ENCODE data around the gene SLC30A2. TPM values are rescaled to one million over a fixed set of nuclear protein-coding genes. Genes with fewer than 3 reads are reported as not detected.

SLC30A2 gene
- total and polyA plus RNA-seq, 9 of the 15 experiments (the other 6 are each of a cell fraction or from before 2014, with no cell fraction given) = 0.01 to 0.18 (median 0.06) TPM; not detected in 3

DNA sequence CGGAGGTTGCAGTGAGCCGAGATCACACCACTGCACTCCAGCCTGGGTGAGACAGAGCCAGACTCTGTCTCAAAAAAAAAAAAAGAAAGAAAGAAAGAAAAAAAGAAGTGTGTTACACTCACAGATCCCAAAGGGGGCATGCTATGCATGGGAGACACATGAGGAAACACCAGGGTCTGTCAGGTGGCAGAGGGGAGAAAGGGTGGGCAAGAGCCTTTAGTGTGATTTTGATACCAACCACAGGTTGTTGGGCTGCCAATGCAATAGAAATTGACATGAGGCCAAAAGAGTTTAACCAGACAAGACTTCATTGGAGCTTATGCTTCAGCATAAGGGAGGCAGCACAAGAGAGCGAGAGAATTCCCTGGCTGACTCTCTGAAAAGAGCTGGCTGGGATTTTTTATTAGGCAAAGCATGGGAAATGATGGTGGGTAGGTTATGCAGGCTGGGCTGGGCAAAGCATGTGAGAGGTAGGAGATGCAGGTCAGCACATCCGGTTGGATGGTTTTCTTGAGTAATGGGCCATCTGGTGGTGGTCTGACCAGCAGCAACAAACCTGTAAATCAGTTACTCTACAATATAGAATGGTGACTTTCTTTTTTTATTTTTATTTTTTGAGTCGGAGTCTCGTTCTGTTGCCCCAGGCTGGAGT is 36.0 kb downstream of the SLC30A2 start (continued):
- no peak for TF ChIP-seq ZNF57 (CRISPR knock-in tag; IDR thresholded peaks at IDR 0.05)

DNA sequence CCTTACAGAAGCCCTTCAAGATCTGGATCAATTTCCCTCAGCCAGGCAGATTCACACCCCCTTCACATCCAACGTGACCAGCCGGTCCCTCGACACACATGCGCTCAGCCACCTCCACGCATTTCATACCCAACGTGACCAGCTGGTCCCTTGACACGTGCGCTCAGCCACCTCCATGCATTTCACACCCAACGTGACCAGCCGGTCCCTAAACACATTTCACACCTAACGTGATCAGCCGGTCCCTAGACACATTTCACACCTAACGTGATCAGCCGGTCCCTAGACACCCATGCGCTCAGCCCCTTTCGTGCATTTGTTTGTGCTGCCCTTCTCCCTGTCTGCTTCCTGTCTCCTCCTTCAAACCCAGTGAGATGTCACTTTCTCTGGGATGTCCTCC is 39.2 kb downstream of the SLC30A2 start:
- intact Hi-C loops (cut with micrococcal nuclease) = no loop called here
- ChIA-PET POLR2A (no interaction called here), CTCF (ENCODE audit: low intra/inter-chr PET ratio) (no interaction called here)
- H2AFZ ChIP-seq (ENCODE audit: low read depth, low read length) = peak overlapping the region; percentile 71
- H3K4me2 ChIP-seq (ENCODE audit: insufficient read depth, low read length) = no peak overlapping the region
- ATAC-seq (no peak), DNase-seq (ENCODE audit: extremely low read depth in 1 of 4, low spot score in 3 of 4) (no peak), FAIRE-seq (peak; percentile 35)
- no peaks in the 10 kb centered on the region for H3K27me3 ChIP-seq (ENCODE audit: control insufficient read depth in 2 of 2, insufficient read depth in 2 of 2, low read length in 2 of 2)
- H3K36me3 ChIP-seq (ENCODE audit: control insufficient read depth, insufficient read depth, low read length) = no peaks in the 10 kb centered on the region
- no peak overlapping the region for H3K27ac ChIP-seq (ENCODE audit: extremely low read depth, low read depth, low read length)
- 84% methylated on average over 16 of the region's 16 CpGs for WGBS (ENCODE audit: insufficient coverage, low coverage, missing lambda C conversion rate)
- no peaks in the 10 kb centered on the region for H3K9me1 ChIP-seq (ENCODE audit: control insufficient read depth, insufficient read depth, low read length)
- no TSS peak for BruUV-seq (replicated peaks)
- in situ Hi-C loops (cut with MboI) = loop anchor here (10.0 kb wide), 1 partner anchor 392 kb away; the partner anchor contains the start of gene MAN1C1
- no peaks in the 10 kb centered on the region for H4K20me1 ChIP-seq (replicated peaks; ENCODE audit: control insufficient read depth, insufficient read depth, low read length)
- no peak overlapping the region for H3K4me3 ChIP-seq
- H3K4me1 ChIP-seq (replicated peaks in 1 of 2; ENCODE audit: control insufficient read depth in 2 of 2, insufficient read depth in 2 of 2, low read length in 2 of 2) = peaks cover 22 to 26% of the 10 kb centered on the region in 2 experiments
- no peaks in the 10 kb centered on the region for H3K79me2 ChIP-seq (ENCODE audit: control insufficient read depth, insufficient read depth, low read length)
- peak overlapping the region in 1 of 2 experiments; percentile 77; a peak in 2 of 4 replicates for H3K9ac ChIP-seq (ENCODE audit: insufficient read depth in 1 of 2, low read depth in 2 of 2, low read length in 2 of 2)
- no peaks in the 10 kb centered on the region for H3K9me3 ChIP-seq (replicated peaks; ENCODE audit: control insufficient read depth, insufficient read depth, low read depth, low read length)
- no peak for TF ChIP-seq SMAD4 (CRISPR knock-in tag; conservative IDR thresholded peaks at IDR 0.05)
- TF ChIP-seq, protein P1, sequence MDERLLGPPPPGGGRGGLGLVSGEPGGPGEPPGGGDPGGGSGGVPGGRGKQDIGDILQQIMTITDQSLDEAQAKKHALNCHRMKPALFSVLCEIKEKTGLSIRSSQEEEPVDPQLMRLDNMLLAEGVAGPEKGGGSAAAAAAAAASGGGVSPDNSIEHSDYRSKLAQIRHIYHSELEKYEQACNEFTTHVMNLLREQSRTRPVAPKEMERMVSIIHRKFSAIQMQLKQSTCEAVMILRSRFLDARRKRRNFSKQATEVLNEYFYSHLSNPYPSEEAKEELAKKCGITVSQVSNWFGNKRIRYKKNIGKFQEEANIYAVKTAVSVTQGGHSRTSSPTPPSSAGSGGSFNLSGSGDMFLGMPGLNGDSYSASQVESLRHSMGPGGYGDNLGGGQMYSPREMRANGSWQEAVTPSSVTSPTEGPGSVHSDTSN (CRISPR knock-in tag; IDR thresholded peaks at IDR 0.05; ENCODE audit: low read depth) = no peak
- TF ChIP-seq, protein P1 (tag; conservative IDR thresholded peaks at IDR 0.05; ENCODE audit: low read depth) = no peak
- no peak for TF ChIP-seq ZFP1 (CRISPR knock-in tag; IDR thresholded peaks at IDR 0.05)
- TF ChIP-seq, protein P2, sequence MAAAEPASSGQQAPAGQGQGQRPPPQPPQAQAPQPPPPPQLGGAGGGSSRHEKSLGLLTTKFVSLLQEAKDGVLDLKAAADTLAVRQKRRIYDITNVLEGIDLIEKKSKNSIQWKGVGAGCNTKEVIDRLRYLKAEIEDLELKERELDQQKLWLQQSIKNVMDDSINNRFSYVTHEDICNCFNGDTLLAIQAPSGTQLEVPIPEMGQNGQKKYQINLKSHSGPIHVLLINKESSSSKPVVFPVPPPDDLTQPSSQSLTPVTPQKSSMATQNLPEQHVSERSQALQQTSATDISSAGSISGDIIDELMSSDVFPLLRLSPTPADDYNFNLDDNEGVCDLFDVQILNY (CRISPR knock-in tag; IDR thresholded peaks at IDR 0.05) = no peak
- TF ChIP-seq, protein P3, sequence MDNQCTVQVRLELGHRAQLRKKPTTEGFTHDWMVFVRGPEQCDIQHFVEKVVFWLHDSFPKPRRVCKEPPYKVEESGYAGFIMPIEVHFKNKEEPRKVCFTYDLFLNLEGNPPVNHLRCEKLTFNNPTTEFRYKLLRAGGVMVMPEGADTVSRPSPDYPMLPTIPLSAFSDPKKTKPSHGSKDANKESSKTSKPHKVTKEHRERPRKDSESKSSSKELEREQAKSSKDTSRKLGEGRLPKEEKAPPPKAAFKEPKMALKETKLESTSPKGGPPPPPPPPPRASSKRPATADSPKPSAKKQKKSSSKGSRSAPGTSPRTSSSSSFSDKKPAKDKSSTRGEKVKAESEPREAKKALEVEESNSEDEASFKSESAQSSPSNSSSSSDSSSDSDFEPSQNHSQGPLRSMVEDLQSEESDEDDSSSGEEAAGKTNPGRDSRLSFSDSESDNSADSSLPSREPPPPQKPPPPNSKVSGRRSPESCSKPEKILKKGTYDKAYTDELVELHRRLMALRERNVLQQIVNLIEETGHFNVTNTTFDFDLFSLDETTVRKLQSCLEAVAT (IDR thresholded peaks at IDR 0.05) = peak in 1 of 2 experiments; percentile 58; a peak in 1 of 4 replicates
- TF ChIP-seq GABPA (tag; conservative IDR thresholded peaks at IDR 0.05; ENCODE audit: low read depth) = no peak
